Epithelial cell of proximal tubule (primary cell): ENCODE measurements around the gene ACADL. TPM values are rescaled to one million over a fixed set of nuclear protein-coding genes. Genes with fewer than 3 reads are reported as not detected.
"Not testable (repeated sequence)": the region's sequence is repeated elsewhere in the genome, so short reads cannot be mapped to it uniquely, and the experiment has no call there.

Experiments used
- DNase-seq: peaks from one replicate; pipeline ENCODE4 v3.0.0-alpha.2; 2011; ENCODE audit warnings: low read depth
- H3K4me3 ChIP-seq: 2 replicates; pipeline ENCODE4 v1.5.1; 2011; ENCODE audit warnings: low read depth, mild to moderate bottlenecking, low read length
- CTCF ChIP-seq: conservative IDR thresholded peaks from 2 replicates; pipeline ENCODE4 v1.5.1; 2012; ENCODE audit warnings: low read depth, mild to moderate bottlenecking, low read length
- total RNA-seq: library from RNA; depleted of rRNA; stranded (reverse); fragments of >200 nt; gene quantifications from 2 replicates; pipeline ENCODE4 v1.2.3, GENCODE V29; 2015

The ACADL gene
- total RNA-seq, 1 donor from 2014 or later, result 0.17 TPM

- no peak for DNase-seq
- no peak for TF ChIP-seq CTCF
Measured at GRCh38 chr2:210179351-210179990, 45.8 kb downstream of the ACADL start.

GRCh38 chr2:210177769-210178168 is 47.5 kb downstream of the ACADL start:
- DNase-seq, result no peak
- no peak for TF ChIP-seq CTCF
- H3K4me3 ChIP-seq, result no peak overlapping the region

More at GRCh38 chr2:210179351-210179990, 45.8 kb downstream of the ACADL start:
- no peak overlapping the region for H3K4me3 ChIP-seq

GRCh38 chr2:210177115-210177514 is 48.1 kb downstream of the ACADL start:
- not testable (repeated sequence) for DNase-seq, H3K4me3 ChIP-seq

GRCh38 chr2:210174086-210174485 is 51.2 kb downstream of the ACADL start:
- H3K4me3 ChIP-seq, result no peak overlapping the region
- TF ChIP-seq CTCF, result no peak
- no peak for DNase-seq

GRCh38 chr2:210172219-210172575 is 53.0 kb downstream of the ACADL start:
- TF ChIP-seq CTCF, result no peak
- no peak for DNase-seq
- peak overlapping the region; percentile 66 for H3K4me3 ChIP-seq

- no peak for TF ChIP-seq CTCF
- peak within 1 kb of the TSS; percentile 79 for H3K4me3 ChIP-seq
- DNase-seq, result no peak
Measured at GRCh38 chr2:210171309-210172218, 53.7 kb downstream of the ACADL start, which contains the start of gene KANSL1L. Gene KANSL1L, minus strand, starts transcription at chr2:210171409. Its CDS starts 16,827 bp downstream, at chr2:210154582.

GRCh38 chr2:210170446-210171303 is 54.6 kb downstream of the ACADL start:
- no peak for TF ChIP-seq CTCF

More at GRCh38 chr2:210170446-210171303, 54.6 kb downstream of the ACADL start:
- peak overlapping the region; percentile 79 for H3K4me3 ChIP-seq
- DNase-seq, result no peak
